Mononuclear cell (primary cell): ENCODE data around the gene YWHAG. TPM values are rescaled to one million over a fixed set of nuclear protein-coding genes. Genes with fewer than 3 reads are reported as not detected.
"Not testable (repeated sequence)": the region's sequence is repeated elsewhere in the genome, so short reads cannot be mapped to it uniquely, and the experiment has no call there.

ENCODE experiments used
- H3K27me3 ChIP-seq: 2 replicates; pipeline ENCODE4 v1.6.0; 2011; ENCODE audit warnings: low read length, control low read depth; ENCODE audit not compliant: insufficient read depth
- H3K4me1 ChIP-seq: 2 replicates; pipeline ENCODE4 v1.5.1; 2011; ENCODE audit warnings: mild to moderate bottlenecking, low read length, control low read depth; ENCODE audit not compliant: insufficient read depth
- H3K4me3 ChIP-seq: 2 replicates; pipeline ENCODE4 v1.5.1; 2011; ENCODE audit warnings: mild to moderate bottlenecking, low read length, moderate library complexity
- H3K9me3 ChIP-seq: 2 replicates; pipeline ENCODE4 v1.5.1; 2011; ENCODE audit warnings: low read depth, mild to moderate bottlenecking, control low read depth, low read length
- total RNA-seq: library from RNA; depleted of rRNA; stranded (reverse); fragments of >200 nt; gene quantifications from one replicate; pipeline ENCODE4 v1.2.3, GENCODE V29; 2012

YWHAG gene
- total RNA-seq, 1 donor, result 23.5 TPM

DNA sequence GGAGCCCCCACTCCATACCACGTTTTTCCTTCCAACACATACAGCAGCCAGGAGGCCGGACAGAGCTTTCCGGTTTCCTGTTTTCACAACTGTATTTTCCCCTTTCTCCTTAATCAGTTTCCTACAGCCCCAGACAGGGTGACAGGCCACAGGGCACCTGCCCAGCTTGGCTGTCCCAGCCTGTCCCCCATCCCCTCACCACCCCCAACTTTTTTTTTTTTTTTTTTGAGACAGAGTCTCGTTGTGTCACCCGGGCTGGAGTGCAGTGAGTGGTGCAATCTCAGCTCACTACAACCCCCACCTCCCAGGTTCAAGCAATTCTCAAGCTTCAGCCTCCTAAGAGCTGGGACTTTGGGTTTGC is 66.6 kb downstream of the YWHAG start:
- no peaks in the 10 kb centered on the region for H3K27me3 ChIP-seq
- H3K4me3 ChIP-seq, result no peak overlapping the region
- no peaks in the 10 kb centered on the region for H3K9me3 ChIP-seq
- H3K4me1 ChIP-seq, result peaks cover 25% of the 10 kb centered on the region

DNA sequence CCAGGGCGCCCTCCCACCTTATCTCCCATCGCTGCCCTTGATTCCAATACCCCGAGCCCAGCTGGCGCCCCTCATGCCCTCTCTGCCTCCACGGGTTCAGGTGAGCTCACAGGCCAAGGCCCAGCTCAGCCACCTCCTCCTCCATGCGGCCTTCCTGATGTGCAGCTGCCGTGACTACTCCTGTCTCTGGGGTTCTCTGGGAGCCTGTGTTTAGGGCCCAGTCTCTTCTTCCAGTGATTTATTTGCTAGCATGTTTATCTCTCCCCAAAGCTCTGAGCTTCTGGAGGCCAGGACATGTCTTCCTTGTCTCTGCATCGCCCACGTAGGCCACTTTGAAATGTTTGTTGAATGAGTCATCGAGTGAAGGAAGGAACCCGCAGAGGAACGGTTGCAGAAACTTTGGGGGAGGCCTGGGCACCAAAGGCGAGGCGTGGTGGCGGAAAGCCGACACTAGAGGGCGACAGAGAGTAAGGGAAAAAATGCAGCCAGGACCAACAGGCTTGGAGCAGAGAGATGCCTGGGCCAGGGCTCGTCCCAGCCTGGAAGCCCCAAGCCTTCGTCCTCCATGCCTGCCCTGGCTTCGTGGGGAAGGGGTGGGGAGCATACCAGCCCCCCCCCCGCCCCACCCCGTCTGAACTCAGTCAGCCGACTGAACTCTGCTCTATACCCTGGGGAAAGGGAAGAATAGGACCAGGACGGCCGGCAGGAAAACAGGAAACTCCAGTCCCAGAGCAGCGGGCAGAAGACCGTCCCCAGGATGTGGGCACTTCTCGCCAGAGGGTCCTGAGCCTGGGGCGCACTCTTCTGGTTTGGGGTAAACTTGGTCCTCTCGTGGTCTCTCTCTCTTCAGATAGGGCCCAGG is 67.2 kb downstream of the YWHAG start:
- Histone ChIP-seq H3K4me1 (peaks cover 25% of the 10 kb centered on the region), H3K4me3 (no peak overlapping the region), H3K27me3 (no peaks in the 10 kb centered on the region), H3K9me3 (no peaks in the 10 kb centered on the region)

DNA sequence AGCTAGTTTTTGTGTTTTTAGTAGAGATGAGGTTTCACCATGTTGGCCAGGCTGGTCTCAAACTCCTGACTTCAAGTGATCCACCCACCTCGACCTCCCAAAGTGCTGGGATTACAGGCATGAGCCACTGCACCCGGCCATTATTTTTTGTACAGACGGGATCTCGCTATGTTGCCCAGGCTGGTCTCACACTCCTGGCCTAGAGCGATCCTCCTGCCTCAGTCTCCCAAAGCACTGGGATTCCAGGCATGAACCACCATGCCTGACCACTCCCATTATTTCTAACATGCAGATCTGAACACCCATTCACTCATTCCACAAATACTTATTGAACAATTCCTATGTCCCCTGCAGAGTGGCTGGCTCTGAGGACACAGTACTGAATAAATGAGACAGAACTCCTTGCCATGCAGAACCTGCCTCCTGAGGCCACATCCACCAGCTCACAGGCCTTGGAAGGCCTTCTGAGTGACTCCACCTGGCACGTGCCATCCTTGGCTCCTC is 67.9 kb downstream of the YWHAG start:
- not testable (repeated sequence) for H3K4me3 ChIP-seq, H3K9me3 ChIP-seq, H3K27me3 ChIP-seq
- peaks cover 25% of the 10 kb centered on the region for H3K4me1 ChIP-seq

DNA sequence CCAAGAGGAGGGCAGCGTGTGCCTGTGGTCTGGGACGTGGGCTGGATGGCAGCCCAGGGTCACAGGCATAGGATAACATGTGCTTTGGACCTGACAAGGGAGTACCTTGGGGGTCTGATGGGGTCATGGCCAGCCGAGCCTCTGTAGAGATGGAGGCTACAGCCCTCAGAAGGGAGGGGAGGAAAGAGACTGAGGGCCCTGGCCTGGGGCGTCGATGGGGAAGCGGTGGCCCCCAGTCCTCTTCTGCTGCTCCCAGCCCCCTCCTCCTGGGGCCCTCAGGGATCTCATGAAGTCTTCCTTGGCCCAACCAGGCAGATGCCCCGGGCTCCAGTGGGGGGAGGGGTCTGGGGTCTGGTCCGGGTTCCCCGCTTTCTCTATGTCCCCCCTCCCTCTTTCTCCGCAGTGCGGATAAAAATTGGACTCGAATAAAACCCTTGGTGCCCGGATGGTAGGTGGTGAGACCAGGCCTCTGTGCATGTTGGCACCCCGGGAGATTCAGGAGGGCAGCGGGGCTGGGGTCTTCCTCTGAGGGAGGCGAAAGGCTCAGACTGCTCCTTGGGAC is 71.9 kb downstream of the YWHAG start:
- no peak overlapping the region for H3K4me3 ChIP-seq
- peaks cover 14% of the 10 kb centered on the region for H3K27me3 ChIP-seq
- H3K9me3 ChIP-seq, result no peaks in the 10 kb centered on the region
- H3K4me1 ChIP-seq, result peaks cover 17% of the 10 kb centered on the region

DNA sequence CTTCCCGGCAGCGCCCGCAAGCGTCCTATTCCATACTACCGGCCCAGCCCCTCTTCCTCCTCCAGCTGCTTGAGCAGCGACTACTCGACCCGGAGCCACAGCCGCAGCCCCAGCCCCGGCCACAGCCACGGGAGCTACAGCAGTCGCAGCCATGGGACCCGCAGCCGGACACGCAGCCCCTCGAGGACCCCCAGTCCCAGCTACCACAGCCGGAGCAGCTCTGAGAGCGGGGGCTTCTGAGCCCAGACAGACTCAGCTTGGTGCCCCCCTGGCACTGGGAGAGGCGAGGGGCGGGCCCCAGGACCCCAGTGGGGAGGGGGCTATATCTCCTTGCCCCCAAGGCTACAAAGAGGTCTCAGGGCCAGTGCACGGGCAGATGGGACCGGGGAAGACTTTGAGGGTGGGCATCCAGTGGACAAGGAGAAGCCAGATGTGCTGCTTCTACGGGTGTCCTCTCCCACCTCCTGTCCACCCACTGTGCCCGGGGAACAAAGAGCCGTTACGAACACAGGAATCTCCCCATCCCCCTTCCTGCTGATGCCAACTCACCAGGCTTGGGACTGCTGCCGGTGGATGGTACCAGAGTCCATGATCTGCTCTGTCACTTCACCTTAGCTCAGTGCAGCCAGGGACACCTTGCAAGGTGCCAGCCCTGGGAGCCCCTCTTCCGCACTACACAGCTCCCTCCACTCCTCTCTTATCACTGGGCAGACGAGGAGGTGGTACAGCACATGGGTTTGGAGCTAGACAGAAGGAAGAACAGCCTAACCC is 73.0 kb downstream of the YWHAG start:
- Histone ChIP-seq H3K27me3 (peaks cover 19% of the 10 kb centered on the region), H3K9me3 (no peaks in the 10 kb centered on the region)

DNA sequence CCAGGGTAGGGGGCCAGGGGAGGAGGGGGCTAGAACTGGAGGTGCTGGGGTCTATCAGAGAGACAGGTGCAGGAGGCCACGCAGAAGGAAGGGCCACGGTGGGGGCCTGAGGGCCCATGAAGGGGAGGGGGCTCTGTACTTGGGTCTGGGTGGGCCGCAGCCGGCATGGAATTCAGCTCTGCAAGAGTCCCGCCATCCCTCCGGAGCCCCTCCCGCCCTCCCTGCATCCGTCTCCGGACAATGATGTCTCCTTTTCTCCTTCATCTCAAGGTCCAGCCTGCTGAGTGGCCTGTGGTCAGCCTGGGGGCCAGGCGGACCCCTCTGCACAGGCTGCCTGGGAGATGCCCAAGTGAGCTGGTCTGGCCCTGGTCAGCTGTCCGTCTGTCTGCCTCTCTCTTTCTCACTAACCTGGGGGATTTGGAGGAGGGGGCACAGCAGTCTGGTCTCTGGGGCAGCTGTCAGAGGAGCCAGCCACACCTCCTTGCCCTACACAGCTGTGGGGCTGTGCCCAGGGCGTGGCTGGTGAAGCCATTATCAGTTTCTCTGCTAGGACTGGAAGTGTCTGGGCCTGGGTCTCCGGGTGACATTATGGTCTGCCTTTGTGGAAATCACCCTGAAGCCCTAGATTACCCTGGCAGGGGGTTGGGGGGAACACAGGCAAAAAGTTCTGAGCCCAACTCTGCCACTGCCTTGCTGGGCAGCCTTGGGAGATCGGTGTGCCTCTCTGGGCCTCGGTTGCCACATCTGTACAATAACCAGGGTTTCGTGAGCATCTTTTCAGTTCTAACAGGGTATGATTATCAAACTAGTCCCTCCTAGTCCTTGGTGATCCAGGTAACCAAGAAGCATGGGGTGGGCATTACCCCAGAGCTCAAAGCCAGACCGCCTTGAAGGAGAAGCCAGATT is 75.3 kb downstream of the YWHAG start:
- Histone ChIP-seq H3K9me3 (no peaks in the 10 kb centered on the region), H3K4me3 (no peak overlapping the region), H3K27me3 (peaks cover 31% of the 10 kb centered on the region), H3K4me1 (peaks cover 14% of the 10 kb centered on the region)

More for the DNA sequence above, 73.0 kb downstream of the YWHAG start:
- Histone ChIP-seq H3K4me1 (peaks cover 14% of the 10 kb centered on the region), H3K4me3 (no peak overlapping the region)

DNA sequence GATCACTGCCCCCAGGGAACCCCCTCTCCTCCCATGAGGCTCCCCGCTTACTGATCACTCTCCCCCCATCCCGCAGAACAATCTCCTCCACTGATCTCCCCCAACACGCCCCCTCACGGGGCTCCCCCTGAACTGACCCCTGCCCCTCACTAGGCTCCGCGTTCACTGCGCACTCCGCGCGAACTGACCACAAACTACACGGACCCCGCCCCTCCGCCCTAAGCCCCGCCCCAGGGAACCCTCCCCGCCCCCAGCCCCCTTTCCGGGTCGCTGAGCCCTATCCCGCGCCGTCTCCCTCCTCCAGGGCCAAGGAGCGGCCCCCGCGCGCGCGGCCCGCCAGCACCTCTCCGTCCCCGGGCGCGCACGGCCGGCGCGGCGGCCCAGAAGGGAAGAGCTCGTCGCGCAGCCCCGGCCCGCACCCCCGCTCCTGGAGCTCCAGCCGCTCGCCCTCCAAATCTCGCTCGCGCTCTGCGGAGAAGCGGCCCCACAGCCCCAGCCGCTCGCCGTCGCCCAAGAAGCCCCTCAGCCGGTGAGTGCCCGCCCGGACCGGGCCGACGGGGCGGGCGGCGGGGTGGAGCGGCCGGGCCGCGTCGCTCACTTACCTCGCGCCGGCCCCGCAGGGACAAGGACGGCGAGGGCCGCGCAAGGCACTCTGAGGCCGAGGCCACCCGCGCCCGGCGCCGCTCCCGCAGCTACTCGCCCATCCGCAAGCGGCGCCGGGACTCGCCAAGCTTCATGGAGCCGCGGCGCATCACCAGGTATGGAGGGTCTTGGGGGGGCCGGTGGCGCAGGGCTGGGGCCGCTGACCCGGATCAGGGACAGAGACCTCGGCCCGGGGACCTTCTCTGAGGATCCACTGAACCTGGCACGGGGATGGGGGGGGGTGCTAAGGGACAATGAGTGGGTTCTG is 76.2 kb downstream of the YWHAG start:
- no peaks in the 10 kb centered on the region for H3K9me3 ChIP-seq
- H3K4me1 ChIP-seq, result peaks cover 14% of the 10 kb centered on the region
- H3K4me3 ChIP-seq, result no peak overlapping the region
- H3K27me3 ChIP-seq, result peaks cover 31% of the 10 kb centered on the region

DNA sequence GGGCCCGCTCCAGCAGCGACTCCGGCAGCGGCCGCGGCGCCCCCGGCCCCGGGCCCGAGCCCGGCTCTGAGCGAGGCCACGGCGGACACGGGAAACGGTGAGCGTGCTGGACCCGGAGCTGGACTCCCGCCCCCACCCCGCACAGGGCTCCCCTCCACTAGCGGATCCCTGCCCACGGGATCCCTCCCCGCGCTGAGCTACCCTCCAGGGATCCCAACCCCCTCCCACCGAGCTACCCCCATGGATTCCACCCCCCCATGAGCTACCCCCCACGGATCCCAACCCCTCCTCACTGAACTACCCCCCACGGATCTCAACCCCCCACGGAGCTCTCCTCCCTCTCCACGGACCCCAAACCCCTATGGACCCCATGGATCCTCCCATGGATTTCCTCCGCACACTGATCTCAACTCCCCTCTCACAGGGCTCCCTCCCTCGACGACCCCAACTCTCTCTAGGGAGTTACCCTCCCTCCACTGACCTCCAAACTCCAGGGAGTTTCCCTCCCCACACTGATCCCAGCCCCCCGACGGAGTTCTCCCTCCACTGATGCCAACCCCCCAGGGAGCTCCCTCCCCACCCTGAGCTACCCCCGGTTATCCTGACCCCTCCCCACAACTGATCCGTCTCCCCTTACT is 77.0 kb downstream of the YWHAG start:
- H3K4me3 ChIP-seq, result no peak overlapping the region
- peaks cover 31% of the 10 kb centered on the region for H3K27me3 ChIP-seq
- no peaks in the 10 kb centered on the region for H3K9me3 ChIP-seq
- H3K4me1 ChIP-seq, result peaks cover 14% of the 10 kb centered on the region

DNA sequence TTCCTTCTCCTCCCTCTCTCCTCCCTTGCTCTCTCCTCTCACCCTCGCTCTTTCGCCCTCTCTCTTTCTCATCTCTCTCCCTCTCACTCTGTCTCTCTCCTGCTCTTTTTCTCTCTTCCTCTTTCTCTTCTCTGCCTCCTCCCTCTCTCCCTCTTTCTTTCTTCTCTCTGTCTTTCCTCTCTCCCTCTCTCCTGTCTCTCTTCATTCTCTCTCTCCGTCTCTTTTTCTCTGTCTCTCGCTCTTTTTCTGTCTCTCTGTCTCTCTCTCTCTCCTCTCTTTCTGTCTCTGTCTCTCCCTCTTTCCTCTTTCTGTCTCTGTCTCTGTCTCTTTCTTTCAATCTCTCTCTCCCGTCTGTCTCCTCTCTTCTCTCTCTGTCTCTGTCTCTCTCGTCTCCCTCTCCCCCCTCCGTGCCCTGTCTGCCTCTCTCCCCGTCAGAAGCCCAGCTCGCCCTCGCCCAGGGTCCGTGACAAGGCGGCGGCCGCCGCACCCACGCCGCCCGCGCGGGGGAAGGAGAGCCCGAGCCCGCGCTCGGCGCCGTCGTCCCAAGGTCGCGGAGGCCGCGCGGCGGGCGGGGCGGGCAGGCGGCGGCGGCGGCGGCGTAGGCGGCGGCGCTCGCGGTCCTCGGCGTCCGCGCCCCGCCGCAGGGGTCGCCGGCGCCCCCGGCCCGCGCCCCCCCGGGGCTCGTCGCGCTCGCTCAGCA is 77.6 kb downstream of the YWHAG start:
- Histone ChIP-seq H3K9me3 (no peaks in the 10 kb centered on the region), H3K4me3 (no peak overlapping the region), H3K4me1 (peaks cover 14% of the 10 kb centered on the region), H3K27me3 (peaks cover 31% of the 10 kb centered on the region)

DNA sequence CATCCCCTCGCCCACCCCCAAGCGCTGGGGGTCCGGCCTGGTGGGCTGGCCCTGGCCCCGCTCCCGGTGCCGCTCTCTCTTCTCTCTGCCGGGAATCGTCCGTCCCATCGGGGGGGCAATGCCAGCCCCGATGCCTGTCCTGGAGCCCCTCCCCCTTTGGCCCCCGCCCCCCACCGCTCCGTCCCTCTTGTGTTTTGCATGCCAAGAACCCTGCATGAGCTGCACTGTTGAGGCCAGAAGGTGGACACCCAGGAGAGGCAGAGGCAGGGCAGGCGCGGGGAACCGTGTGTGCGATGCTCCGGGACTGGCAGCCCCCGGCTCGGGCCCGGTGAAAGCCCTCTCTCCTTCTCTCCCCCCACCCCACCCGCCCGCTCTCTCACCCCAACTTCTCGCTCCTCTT is 78.4 kb downstream of the YWHAG start:
- Histone ChIP-seq H3K4me3 (no peak overlapping the region), H3K9me3 (no peaks in the 10 kb centered on the region), H3K4me1 (peaks cover 14% of the 10 kb centered on the region), H3K27me3 (peaks cover 31% of the 10 kb centered on the region)

DNA sequence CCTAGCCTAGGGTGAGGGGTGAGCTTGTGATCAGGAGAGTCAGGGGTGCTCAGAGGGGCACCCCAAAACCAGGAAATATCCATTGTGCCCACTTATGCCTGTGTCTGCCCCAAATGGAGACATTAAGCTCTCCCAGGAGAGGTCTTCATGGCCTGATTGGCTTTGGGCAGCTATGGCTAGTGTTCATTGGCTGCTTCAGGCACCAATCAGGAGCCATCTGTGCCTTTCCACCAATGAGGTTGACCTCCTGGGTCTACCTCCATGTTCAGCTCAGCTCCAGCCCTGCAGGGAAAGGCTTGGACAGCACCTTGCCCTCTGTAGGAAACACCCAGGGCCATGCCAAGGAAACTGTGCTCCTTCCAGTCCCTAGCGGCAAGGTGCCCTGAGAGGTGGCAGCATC is 80.3 kb downstream of the YWHAG start:
- Histone ChIP-seq H3K9me3 (no peaks in the 10 kb centered on the region), H3K27me3 (peaks cover 22% of the 10 kb centered on the region), H3K4me1 (peaks cover 14% of the 10 kb centered on the region), H3K4me3 (no peak overlapping the region)
